HG03095 (cell line): ENCODE data around the gene ZNF580.

Experiments used
- ATAC-seq: cut with Tn5 transposase; IDR thresholded peaks from one replicate; pipeline ENCODE4 v1.9.1; 2021; ENCODE audit warnings: moderate library complexity; ENCODE audit not compliant: unreplicated experiment

ZNF580 gene

DNA sequence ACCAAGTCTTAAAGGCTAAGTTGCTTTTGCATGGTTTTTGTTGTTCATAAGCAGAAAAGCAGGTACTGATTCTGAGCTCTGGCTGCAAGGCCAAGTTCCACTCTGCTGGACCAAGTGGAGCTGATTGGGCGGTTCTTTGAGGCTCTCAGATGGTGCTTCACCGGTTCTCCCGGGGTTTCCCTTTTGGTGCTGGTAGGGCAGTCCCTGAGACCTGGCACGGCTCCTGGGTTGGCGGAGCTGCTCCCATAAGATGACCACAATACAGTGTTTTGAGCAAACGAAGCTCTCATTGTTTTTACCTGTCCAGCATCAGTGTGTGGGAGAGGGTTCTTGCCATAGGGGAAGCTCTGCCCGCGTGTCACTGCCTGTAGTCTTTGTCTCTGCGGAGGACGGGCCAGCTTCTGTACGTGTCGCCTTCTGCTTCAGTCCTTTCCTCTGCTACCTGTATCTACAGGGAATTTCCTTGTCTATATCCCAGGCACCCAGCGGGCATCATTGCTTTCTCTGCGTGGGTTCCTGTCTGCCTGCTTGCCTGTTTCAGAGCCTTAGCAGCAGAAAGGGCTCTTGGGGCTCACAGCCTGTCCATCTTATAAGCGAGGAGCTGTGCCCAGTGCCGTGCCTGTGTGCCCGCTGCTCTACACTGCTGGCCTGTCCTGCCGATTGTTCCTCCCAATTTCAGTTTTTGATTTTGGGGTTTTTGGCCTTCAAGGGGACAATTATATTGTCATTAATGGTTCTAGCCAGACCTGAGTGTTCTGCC, 16.4 kb downstream of the ZNF580 start:
- ATAC-seq, result no peak

DNA sequence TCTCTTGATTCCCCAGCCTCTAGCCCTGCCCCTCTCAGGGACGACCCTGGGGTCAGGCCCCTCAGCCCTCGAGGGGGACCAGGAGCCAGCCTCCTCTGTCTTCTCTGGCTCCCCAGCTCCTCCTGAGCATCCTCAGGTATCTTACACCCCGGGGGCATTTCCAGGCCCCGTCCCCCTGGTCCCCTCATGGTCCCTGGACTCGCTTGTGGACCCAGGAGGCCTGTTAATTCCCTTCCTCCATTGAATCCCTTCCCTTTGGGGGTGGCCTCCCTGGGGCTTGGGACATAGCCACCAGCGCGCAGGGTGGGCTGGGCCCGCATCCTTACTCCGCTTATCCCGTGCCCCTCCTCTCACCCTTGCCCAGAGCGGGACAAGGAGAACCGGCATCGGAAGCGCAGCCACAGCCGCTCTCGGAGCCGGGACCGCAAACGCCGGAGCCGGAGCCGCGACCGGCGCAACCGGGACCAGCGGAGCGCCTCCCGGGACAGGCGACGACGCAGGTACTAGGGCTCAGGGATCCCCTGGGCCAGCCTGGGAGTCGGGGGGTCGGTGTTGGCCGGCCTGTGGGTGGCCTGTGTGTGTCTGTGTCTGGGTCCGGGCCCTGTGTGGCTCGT, 18.2 kb downstream of the ZNF580 start:
- no peak for ATAC-seq

DNA sequence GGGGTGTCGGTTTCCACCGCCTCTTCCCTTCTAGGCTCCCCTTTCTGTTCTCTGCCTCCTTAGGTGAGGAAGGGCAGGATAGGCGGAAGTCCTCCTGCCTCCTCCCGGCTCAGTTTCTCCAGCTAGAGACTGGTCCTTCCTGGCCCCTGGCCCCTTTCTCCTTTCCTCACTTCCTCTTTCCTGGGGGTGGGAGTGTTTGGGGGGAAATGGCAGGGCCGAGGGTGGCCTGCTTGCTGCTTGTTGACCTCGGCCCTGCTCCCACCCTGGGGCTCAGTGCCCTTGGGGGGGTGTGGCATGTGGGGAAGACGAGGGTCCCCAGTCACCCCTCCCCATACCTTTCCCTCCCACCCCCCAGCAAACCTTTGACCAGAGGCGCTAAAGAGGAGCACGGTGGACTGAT, 19.0 kb downstream of the ZNF580 start:
- no peak for ATAC-seq

DNA sequence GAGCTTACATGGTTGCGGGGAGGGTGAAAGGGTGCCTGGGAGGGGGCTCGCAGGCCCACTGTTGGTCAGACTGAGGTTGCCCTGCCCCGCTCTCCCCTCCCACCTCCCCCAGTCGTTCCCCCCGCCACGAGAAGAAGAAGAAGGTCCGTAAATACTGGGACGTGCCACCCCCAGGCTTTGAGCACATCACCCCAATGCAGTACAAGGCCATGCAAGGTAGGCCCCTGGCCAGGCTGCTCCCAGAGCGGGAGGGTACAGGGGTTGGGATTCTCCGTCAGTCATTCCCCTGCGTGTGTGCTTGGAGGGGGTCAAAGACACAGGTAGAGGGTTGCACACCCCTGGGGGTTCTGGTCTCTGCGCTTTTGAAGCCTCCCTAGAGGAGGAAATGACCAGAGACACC, 19.6 kb downstream of the ZNF580 start:
- ATAC-seq, result no peak

DNA sequence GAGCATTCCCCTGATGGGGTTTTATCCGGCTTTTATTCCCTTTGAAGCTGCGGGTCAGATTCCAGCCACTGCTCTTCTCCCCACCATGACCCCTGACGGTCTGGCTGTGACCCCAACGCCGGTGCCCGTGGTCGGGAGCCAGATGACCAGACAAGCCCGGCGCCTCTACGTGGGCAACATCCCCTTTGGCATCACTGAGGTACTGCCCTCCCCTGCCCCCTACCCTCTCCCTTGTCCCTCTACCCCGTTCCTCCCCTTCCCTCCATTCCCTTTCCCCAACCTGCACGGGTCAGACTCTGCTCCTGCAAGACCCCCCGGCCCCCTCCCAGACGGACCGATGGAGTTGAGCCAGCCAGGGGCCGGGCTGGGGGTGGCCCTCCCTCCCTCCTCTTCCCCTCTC, 20.2 kb downstream of the ZNF580 start:
- ATAC-seq, result no peak

DNA sequence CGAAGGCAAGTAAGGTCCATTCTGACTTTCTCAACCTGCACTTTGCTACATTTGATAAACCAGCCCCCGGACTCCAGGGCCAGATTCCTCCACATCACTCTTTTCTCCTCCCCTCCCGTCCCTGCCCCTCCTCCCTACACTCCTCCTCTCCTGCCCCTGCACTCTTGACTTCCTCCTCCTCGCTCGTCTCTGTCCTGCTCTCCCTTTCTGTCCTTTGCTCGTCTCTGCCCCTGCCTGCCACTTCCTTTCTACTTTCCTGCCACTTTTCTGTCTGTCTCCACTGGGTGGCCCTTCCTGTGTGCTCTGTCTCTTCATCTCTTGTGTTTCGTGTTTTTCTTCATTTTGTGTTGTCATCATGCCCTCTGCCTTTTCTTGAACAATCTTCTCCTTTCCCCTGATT, 21.0 kb downstream of the ZNF580 start:
- no peak for ATAC-seq

DNA sequence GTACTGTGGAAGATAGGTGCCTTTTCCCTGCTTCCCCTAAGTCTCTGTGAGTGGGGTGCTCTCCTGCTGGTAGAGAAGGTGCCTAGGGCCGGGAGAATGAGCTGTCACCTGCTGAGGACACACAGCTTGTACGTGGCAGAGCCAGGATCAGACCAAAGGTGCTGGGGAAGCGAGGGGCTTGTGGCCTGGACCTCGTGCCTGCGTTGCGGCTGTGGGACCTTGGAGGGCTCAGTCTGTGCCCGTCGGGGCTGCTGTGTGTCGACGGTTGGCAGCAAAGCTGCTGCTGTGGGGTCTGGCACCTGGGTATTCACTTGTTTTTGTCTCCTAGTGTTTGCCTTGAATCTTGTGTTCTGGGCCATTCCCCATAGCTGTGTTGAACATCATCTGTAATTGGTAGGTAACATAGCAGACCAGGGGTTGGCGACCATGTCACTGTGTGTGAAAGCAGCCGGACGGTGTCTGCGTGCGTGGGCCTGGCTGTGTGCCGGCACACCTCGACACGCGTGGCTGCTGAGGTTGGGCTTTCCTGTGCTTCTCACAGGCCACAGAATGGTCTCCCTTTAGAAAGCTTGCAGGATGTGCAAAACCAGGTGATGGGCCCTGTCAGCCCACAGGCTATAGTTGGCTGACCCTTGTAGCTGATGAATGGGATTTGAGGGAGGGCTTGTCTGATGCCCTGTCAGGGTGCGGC, 23.2 kb downstream of the ZNF580 start:
- no peak for ATAC-seq

DNA sequence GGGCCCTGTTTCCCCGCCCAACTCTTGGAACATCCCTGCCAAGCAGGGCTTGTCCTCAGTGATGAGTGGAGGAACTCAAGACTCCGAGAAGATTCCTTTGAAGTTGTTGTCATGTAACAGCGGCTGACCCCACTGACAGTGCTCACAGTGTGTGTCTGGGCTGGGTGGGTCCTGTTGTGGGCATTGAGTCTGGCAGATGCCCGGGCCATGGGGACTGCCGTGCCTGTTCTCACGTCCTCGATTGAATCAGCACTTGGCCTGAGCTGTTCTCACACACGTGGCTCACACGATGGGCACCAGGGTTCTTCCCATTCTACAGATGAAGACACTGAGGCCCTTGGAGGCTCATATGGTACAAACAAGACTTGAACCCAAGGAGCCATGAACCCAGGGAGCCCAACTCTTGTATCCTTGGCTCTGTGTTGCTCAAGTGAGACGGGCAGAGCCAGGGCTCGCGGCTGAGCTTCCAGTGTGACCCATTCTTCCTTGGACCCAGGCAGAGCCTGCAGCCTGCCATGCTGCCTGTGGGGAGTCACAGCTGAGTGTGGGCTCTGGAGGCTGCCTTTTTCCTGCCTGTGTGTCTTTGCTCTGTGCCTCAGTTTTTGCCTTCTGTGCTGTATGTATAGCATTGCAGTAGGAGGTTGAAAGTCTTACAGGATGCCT, 25.7 kb downstream of the ZNF580 start:
- no peak for ATAC-seq

DNA sequence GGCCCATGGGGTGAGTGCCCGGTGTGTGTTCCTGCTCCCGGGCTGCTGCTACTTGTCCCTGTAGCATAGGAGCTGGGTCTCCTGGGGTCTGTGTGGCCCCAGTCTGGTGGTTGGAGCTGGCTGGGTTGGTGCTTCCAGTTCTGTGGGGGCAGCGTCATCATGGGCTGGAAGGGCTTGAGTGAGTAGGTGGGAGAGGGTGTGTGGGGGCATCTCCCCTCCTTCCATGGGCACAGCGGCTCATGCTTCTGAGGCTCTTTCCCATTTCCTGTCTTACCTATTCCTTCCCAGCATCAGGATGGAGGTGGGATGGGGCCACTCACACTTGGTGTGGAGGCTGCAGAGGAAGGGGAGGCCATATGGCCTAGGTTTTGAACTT, 26.2 kb downstream of the ZNF580 start:
- ATAC-seq, result no peak

DNA sequence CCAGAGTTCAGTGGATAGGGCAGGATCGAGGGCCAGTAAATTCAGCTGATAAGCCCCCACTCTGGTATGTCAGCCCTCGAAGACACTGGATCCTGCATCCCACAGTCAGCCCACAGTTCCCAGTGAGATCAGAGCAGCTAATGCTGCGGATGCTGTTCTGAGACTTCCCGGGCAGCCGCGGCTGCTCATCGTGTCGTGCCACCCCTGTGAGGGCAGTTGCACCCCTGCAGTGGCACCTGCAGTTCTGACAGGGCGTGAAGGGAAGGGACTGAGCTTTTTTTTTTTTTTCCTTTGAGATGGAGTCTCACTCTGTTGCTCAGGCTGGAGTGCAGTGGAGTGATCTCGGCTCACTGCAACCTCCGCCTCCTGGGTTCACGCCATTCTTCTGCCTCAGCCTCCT, 26.7 kb downstream of the ZNF580 start:
- ATAC-seq, result no peak

DNA sequence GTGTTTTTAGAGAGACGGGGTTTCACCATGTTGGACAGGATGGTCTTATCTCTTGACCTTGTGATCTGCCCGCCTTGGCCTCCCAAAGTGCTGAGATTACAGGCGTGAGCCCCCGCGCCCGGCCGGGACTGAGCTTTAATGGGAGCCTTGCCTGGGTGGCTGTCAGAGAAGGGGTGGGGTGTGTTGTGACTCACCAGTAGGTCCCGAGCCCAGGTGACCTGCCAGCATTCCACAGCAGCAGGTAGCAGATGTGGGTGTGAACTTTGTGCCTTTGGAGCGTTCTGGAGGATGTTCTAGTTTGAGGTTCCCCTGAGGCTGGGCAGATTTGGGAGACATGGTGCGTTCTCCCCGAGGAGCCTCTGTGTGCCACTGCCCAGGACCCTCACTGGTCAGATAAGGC, 27.2 kb downstream of the ZNF580 start:
- ATAC-seq, result no peak

DNA sequence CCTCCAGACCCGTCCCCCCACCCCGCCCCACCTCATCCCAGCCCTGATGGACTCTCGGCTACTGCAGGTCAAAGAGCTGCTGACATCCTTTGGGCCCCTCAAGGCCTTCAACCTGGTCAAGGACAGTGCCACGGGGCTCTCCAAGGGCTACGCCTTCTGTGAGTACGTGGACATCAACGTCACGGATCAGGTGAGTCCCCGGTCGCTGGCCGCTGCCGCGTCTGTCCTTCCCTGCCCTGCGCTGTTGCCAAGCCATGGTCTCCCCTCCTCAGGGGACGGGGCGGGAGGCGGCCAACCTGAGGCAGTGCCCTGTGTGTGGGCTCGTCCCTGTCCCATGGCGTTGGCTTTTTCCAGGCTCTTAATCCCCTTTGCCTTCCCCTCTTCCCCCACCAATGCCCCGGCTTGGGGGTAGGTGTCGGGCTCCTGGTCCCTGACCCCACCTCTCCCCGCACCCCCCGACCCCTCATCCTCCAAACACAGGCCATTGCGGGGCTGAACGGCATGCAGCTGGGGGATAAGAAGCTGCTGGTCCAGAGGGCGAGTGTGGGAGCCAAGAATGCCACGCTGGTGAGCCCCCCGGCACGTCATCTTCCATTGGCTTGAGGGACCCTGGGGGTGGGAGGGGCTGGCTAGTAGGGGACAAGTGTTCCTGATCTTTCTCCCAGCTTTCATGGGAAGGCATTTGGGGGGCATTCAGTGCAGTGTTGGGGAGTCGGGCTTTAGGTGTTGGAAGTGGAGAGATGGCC, 28.0 kb downstream of the ZNF580 start:
- ATAC-seq, result no peak

DNA sequence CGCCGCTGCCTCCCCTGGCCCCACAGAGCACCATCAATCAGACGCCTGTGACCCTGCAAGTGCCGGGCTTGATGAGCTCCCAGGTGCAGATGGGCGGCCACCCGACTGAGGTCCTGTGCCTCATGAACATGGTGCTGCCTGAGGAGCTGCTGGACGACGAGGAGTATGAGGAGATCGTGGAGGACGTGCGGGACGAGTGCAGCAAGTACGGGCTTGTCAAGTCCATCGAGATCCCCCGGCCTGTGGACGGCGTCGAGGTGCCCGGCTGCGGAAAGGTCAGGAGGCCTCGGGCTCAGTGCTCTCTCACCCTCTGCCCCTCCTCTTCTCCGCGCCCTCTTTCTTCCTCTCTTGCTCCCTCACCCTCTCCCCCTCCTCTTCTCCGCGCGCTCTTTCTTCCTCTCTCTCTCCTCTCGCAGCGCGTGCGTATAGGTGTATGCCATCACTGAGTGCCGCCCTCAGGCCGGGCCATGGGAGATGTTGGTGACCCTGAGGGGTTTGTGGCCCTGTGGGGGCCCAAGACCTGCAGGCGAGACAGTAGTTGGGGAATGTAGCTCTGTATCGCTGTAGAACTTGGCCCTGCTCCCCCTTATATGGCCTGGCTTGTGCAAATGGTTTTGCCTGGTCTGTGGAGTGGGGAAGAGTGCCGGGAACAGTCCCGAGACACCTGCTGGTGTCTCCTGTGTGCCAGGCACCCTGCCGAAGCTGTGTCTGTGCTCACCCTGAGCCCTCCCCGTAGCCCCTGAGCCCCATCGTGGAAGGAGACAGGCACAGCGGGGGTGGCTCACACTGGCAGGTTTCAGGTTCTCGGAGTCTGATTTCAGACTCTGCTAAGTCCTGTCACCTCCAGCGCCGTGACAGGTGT, 28.8 kb downstream of the ZNF580 start:
- no peak for ATAC-seq

DNA sequence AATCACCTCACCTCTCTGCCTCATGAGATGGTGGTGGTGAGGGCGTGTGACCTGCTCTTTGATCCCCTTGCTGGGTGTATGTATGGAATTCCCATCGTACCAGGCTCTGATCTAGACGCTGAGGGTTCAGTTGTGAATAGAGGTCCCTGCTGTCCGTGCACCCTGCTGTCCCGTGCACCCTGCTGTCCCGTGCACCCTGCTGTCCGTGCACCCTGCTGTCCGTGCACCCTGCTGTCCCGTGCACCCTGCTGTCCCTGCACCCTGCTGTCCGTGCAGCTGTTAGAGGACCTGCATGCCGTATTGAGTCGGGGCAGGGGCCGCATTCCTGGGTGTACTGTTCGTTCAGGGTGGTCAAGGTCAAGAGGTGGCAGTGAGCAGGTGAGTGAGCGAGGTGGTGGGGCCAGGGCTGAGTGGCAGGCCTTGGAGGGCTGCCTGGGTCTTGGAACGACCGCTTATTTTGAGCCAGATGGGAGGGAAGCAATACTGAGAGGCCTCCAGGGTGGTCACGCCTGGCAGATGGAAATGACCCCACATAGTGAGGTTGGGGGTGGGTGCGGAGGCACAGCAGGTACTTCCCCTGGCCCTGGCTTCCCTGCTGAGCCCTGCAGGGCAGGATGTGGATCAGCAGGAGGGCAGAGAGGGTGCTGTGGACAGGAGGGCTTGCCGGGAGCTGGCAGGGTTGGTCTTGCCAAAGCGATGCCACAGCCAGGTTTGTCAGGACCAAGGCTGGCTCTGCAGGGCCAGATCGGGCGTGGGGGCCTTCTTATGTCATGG, 29.7 kb downstream of the ZNF580 start:
- ATAC-seq, result no peak

DNA sequence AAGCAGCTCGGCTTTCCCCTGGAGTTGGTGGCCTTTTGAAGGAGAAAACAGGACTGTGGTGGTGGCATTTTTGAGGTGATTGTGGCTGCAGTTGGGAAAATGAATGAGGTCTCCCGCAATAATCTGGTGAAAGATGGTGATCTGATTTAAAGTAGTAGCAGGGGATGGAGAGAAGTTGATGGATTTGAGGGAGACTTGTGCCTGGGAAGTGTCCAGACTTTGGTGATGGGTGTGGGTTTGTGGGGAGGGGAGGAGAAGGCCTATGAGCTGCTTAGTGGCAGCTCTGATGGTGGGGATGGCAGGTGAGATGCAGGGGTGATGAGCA, 30.2 kb downstream of the ZNF580 start:
- ATAC-seq, result no peak

DNA sequence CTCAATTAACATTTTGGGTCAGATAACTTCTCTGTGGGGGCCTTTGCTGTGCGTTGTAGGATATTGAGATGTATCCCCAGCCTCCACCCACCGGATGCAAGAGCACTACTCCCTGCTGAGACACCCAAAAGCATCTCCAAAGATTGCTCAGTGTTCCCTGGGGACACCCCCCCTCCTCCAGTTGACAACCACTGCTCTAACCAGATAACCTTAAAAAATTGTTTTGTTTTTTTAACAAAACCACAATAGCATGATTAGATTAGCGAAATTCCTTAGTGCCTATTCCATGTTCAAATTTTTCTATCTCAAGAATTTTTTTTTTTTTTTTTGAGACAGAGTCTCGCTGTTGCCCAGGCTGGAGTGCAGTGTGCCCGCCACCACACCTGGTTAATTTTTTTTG, 31.6 kb downstream of the ZNF580 start:
- ATAC-seq, result no peak

DNA sequence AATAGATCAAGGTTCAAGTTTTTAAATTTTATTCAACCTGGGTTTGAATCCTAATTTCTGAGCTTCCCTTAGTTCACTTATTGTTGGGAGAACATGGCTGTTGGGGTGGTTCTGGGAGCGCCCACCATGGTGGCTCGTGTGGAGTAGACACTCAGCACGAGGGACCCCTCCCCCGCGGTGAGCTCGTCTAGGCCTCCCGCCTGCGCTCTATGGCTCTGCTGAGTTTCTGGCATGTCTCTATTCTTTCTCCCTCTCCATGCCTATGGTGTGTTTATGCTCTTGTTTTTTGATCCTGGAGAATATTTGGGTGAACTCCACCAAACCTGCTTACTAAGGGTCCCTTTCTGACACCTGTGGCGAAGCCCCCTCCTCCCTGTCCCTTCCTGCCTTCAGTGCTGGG, 32.7 kb downstream of the ZNF580 start:
- ATAC-seq, result no peak

DNA sequence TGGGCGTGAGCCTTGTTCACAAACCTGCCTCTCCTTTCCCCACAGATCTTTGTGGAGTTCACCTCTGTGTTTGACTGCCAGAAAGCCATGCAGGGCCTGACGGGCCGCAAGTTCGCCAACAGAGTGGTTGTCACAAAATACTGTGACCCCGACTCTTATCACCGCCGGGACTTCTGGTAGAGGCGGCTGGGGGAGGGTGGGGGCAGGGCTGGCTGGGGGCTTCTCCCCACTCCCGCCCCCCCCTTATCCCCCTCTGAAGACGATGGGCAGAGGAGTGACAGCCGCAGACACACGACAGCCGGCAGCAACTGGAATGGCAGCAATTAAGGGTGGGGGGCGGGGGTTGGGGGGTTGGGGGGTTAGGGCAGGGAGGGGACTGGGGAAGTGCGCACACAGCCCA, 33.1 kb downstream of the ZNF580 start:
- ATAC-seq, result no peak

DNA sequence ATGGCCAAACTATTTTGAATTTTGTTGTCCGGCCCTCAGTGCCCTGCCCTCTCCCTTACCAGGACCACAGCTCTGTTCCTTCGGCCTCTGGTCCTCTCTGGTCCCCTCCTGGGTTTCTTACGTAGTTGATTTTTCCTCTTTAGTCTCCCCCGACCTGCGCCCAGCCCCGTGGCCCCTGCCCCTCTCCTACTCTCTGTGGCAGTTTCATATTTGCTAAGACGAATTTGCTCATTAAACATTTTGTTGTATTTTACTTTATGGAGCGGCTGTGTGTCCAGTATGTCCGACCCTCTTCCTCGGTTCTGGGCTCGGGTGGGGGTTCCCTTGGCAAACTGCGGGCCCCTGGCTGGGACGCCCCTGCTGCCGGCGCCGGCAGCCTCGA, 33.6 kb downstream of the ZNF580 start:
- ATAC-seq, result no peak
